Dedifferentiated amniotic fluid mesenchymal stem cell (primary cell): ENCODE results near the gene KLHL21.
A peak's percentile ranks its signal among the peaks of the same experiment; 100 is the strongest.

Source experiments
- DNase-seq: peaks from one replicate; pipeline ENCODE4 v3.0.0-alpha.2; 2016; ENCODE audit errors: extremely low spot score

Gene KLHL21

GRCh38 chr1:6554907-6555778 is 47.5 kb downstream of the KLHL21 start, which contains the start of gene TAS1R1:
TSS of gene TAS1R1 (plus strand) at chr1:6555307. CDS start at chr1:6555374, 67 bp downstream.
- no peak for DNase-seq

GRCh38 chr1:6554031-6554906 is 48.4 kb downstream of the KLHL21 start, which contains the start of gene NOL9:
TSS of gene NOL9 (minus strand) at chr1:6554513. CDS start at chr1:6554502, 11 bp downstream.
- DNase-seq, result peak; percentile 89

GRCh38 chr1:6547301-6547700 is 55.4 kb downstream of the KLHL21 start:
- no peak for DNase-seq

GRCh38 chr1:6546326-6546725 is 56.3 kb downstream of the KLHL21 start:
- no peak for DNase-seq

GRCh38 chr1:6545276-6546112 is 57.2 kb downstream of the KLHL21 start:
- DNase-seq, result no peak

GRCh38 chr1:6544831-6545230 is 57.8 kb downstream of the KLHL21 start:
- DNase-seq, result no peak
